RWPE1 (cell line): ENCODE data around the gene MAP2K1.

Experiments used
- CTCF ChIA-PET: fragments of 350-600 bp; sonication (Branson Sonifier 250); formaldehyde crosslinking; extraction: SDS; loops from one replicate; lab custom pipeline; 2021; lab: Yijun Ruan, JAX
- POLR2A ChIA-PET: fragments of 400-600 bp; formaldehyde crosslinking; extraction: SDS; loops from one replicate; lab custom pipeline; 2020; ENCODE audit warnings: antibody characterized with exemption; ENCODE audit not compliant: low non-redundant PET; lab: Yijun Ruan, JAX
- DNase-seq: peaks from one replicate; pipeline ENCODE4 v3.0.0; 2012; ENCODE audit warnings: low spot score
- H3K27ac ChIP-seq: fragments of 450-650 bp; 2 replicates; pipeline ENCODE4 v1.5.1; 2017
- CTCF ChIP-seq: fragments of 450-650 bp; conservative IDR thresholded peaks from 2 replicates; pipeline ENCODE4 v1.5.1; 2017; ENCODE audit warnings: low read depth, mild to moderate bottlenecking

Gene MAP2K1

GRCh38 chr15:66503780-66504562 is 117.3 kb downstream of the MAP2K1 start:
- no peak for TF ChIP-seq CTCF
- CTCF ChIA-PET: no interaction called here
- DNase-seq: no peak
- H3K27ac ChIP-seq: peak overlapping the region; percentile 93
- POLR2A ChIA-PET: no interaction called here

GRCh38 chr15:66504563-66505429 is 118.1 kb downstream of the MAP2K1 start, which contains the start of the genes RPL4 and ZWILCH:
Gene RPL4, minus strand, starts transcription at chr15:66504855. Its CDS starts 65 bp downstream, at chr15:66504790.
Gene ZWILCH, plus strand, starts transcription at chr15:66505326. Its CDS starts 13 bp downstream, at chr15:66505339.
- no peak for TF ChIP-seq CTCF
- ChIA-PET POLR2A (no interaction called here), CTCF (interaction anchor here (1.2 kb wide), 1 partner anchor 347 kb away, joined by 3 read pairs; no protein-coding TSS in a partner anchor)
- peak; percentile 83 for DNase-seq
- peak within 1 kb of the TSS; percentile 93 for H3K27ac ChIP-seq

- no peak for TF ChIP-seq CTCF
- ChIA-PET CTCF (interaction anchor here (1.2 kb wide), 1 partner anchor 346 kb away, joined by 3 read pairs; no protein-coding TSS in a partner anchor), POLR2A (no interaction called here)
- no peak for DNase-seq
- peak overlapping the region; percentile 93 for H3K27ac ChIP-seq
These were observed 118.7 kb downstream of the MAP2K1 start for GRCh38 chr15:66505430-66505811.

GRCh38 chr15:66505818-66506217 is 119.1 kb downstream of the MAP2K1 start:
- no peak for DNase-seq
- peak overlapping the region; percentile 93 for H3K27ac ChIP-seq
- ChIA-PET CTCF (interaction anchor here (1.2 kb wide), 1 partner anchor 346 kb away, joined by 3 read pairs; no protein-coding TSS in a partner anchor), POLR2A (interaction anchor here (0.7 kb wide), 1 partner anchor 416 kb away, joined by 4 read pairs; no protein-coding TSS in a partner anchor)
- no peak for TF ChIP-seq CTCF

- CTCF ChIA-PET: no interaction called here
- no peak for TF ChIP-seq CTCF
- POLR2A ChIA-PET: interaction anchor here (0.8 kb wide), 1 partner anchor 16 kb away, joined by 3 read pairs; no protein-coding TSS in a partner anchor
- no peak for DNase-seq
- H3K27ac ChIP-seq: no peak overlapping the region
These were observed 121.7 kb downstream of the MAP2K1 start for GRCh38 chr15:66508293-66508883.

- TF ChIP-seq CTCF: no peak
- POLR2A ChIA-PET: interaction anchor here (0.6 kb wide), 1 partner anchor 52 kb away, joined by 3 read pairs; no protein-coding TSS in a partner anchor
- DNase-seq: no peak
- CTCF ChIA-PET: no interaction called here
- no peak overlapping the region for H3K27ac ChIP-seq
These were observed 127.9 kb downstream of the MAP2K1 start for GRCh38 chr15:66514586-66514985.
